Neural cell (in vitro differentiated cells): ENCODE results near the gene TLE2. TPM values are rescaled to one million over a fixed set of nuclear protein-coding genes. Genes with fewer than 3 reads are reported as not detected.
"Not testable (repeated sequence)": the region's sequence is repeated elsewhere in the genome, so short reads cannot be mapped to it uniquely, and the experiment has no call there.

Source experiments
- H2AFZ ChIP-seq: fragments of 200-600, 300-800 bp; sonication (generic), shearing (Covaris generic); 2 replicates; pipeline ENCODE4 v1.6.0; 2014; ENCODE audit warnings: low read depth, mild to moderate bottlenecking, antibody characterized with exemption, low read length, moderate library complexity
- H3F3A ChIP-seq: fragments of 200-600 bp; shearing (Covaris generic); 2 replicates; pipeline ENCODE4 v1.6.1; 2016; ENCODE audit warnings: mild to moderate bottlenecking, moderate library complexity, mixed read lengths, antibody characterized with exemption, low read length; ENCODE audit not compliant: insufficient read depth, poor library complexity, severe bottlenecking
- H3K27ac ChIP-seq: fragments of 200-600, 300-800 bp; sonication (generic), shearing (Covaris generic); 2 replicates; pipeline ENCODE4 v1.5.1; 2014; ENCODE audit warnings: mild to moderate bottlenecking, low read length, moderate library complexity
- H3K27me3 ChIP-seq: fragments of 300-800, 200-600 bp; sonication (generic), shearing (Covaris generic); 2 replicates; pipeline ENCODE4 v1.6.0; 2014; ENCODE audit warnings: mild to moderate bottlenecking, low read depth, low read length, moderate library complexity; ENCODE audit not compliant: insufficient read depth
- H3K36me3 ChIP-seq: fragments of 300-800, 200-600 bp; sonication (generic), shearing (Covaris generic); 2 replicates; pipeline ENCODE4 v1.5.1; 2014; ENCODE audit warnings: mild to moderate bottlenecking, antibody characterized with exemption, low read length, moderate library complexity; ENCODE audit not compliant: insufficient read depth
- H3K4me2 ChIP-seq: fragments of 300-800, 200-600 bp; sonication (generic), shearing (Covaris generic); 2 replicates; pipeline ENCODE4 v1.6.0; 2014; ENCODE audit warnings: mild to moderate bottlenecking, low read length
- H3K4me3 ChIP-seq: fragments of 300-800, 200-600 bp; sonication (generic), shearing (Covaris generic); 2 replicates; pipeline ENCODE4 v1.5.1; 2014; ENCODE audit warnings: mild to moderate bottlenecking, low read length, moderate library complexity
- H3K79me2 ChIP-seq: fragments of 200-600 bp; shearing (Covaris generic); replicated peaks from 2 replicates; pipeline ENCODE4 v1.6.0; 2014; ENCODE audit warnings: mild to moderate bottlenecking, low read length, moderate library complexity; ENCODE audit not compliant: insufficient read depth
- H3K9ac ChIP-seq: fragments of 300-800, 200-600 bp; sonication (generic), shearing (Covaris generic); 2 replicates; pipeline ENCODE4 v1.6.1; 2016; ENCODE audit warnings: mild to moderate bottlenecking, low read length, mixed read lengths
- H3K9me2 ChIP-seq: fragments of 200-600 bp; shearing (Covaris generic); 2 replicates; pipeline ENCODE4 v1.6.1; 2016; ENCODE audit warnings: mild to moderate bottlenecking, low read length, mixed read lengths; ENCODE audit not compliant: insufficient read depth
- H3K9me3 ChIP-seq: fragments of 200-600, 300-800 bp; sonication (generic), shearing (Covaris generic); 2 replicates; pipeline ENCODE4 v1.6.1; 2016; ENCODE audit warnings: mild to moderate bottlenecking, mixed run types, low read length, moderate library complexity, mixed read lengths
- H4K20me1 ChIP-seq: fragments of 200-600 bp; shearing (Covaris generic); 2 replicates; pipeline ENCODE4 v1.6.1; 2016; ENCODE audit warnings: mild to moderate bottlenecking, mixed run types; ENCODE audit not compliant: insufficient read depth
- EP300 ChIP-seq: fragments of 450-650 bp; conservative IDR thresholded peaks from 2 replicates; pipeline ENCODE4 v1.6.1; 2014; ENCODE audit warnings: antibody characterized with exemption, mild to moderate bottlenecking, moderate library complexity; ENCODE audit not compliant: poor library complexity, severe bottlenecking
- EZH2 ChIP-seq: fragments of 200-600, 300-800 bp; shearing (Covaris generic), sonication (generic); IDR thresholded peaks from 2 replicates; pipeline ENCODE4 v1.6.1; 2014; ENCODE audit warnings: antibody characterized with exemption, low read length, borderline replicate concordance, mild to moderate bottlenecking; ENCODE audit not compliant: insufficient read depth, poor library complexity, severe bottlenecking
- MXI1 ChIP-seq: fragments of 450-650 bp; conservative IDR thresholded peaks from 2 replicates; pipeline ENCODE4 v1.6.1; 2014; ENCODE audit warnings: antibody characterized with exemption, mild to moderate bottlenecking; ENCODE audit not compliant: poor library complexity, severe bottlenecking
- POLR2AphosphoS5 ChIP-seq: IDR thresholded peaks from 2 replicates; pipeline ENCODE4 v1.6.1; 2012
- RAD21 ChIP-seq: fragments of 450-650 bp; conservative IDR thresholded peaks from 2 replicates; pipeline ENCODE4 v1.6.1; 2014; ENCODE audit warnings: antibody characterized with exemption, mild to moderate bottlenecking, moderate library complexity
- SMC3 ChIP-seq: fragments of 450-650 bp; conservative IDR thresholded peaks from 2 replicates; pipeline ENCODE4 v1.6.1; 2014; ENCODE audit warnings: antibody characterized with exemption, mild to moderate bottlenecking, moderate library complexity; ENCODE audit not compliant: poor library complexity
- TAF1 ChIP-seq: IDR thresholded peaks from 2 replicates; pipeline ENCODE4 v1.6.1; 2012; ENCODE audit warnings: low read depth
- polyA plus RNA-seq: library from polyadenylated mRNA; depleted of rRNA; stranded (reverse); fragments of >200 nt; gene quantifications from 2 replicates; pipeline ENCODE4 v1.2.3, GENCODE V29; 2014
- TF ChIP-seq, protein P1 (sequence below): IDR thresholded peaks from 2 replicates; pipeline ENCODE4 v1.6.1; 2012; ENCODE audit warnings: borderline replicate concordance
- TF ChIP-seq, protein P2 (sequence below): fragments of 450-650 bp; IDR thresholded peaks from 2 replicates; pipeline ENCODE4 v1.5.1; 2014; ENCODE audit warnings: antibody characterized with exemption, mild to moderate bottlenecking, moderate library complexity; ENCODE audit not compliant: poor library complexity, severe bottlenecking

Gene TLE2
- polyA plus RNA-seq, 1 donor from 2014 or later: 7.0 TPM

DNA sequence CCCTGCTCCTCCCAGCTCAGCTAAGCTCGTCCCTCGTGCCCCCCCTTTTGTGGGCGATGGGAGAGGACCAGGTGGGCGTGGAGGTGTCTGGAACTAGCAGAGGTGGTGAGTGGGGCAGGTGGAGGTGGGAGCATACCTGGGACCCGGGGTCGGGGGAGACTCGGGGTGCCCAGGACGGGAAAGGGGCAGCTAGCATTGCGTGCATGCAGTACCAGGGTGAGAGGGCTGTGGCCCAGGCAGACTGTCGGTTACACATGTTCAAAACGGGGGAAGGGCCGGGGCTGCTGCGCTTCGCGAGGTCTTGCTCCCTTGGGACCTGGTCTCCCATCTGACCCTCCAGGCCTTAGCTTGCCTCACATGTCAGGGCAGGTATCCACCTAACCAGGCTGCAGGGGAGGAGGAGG, 24.1 kb upstream of the TLE2 start:
- Histone ChIP-seq H3K9me2 (no peaks in the 10 kb centered on the region), H4K20me1 (no peaks in the 10 kb centered on the region), H3K36me3 (no peaks in the 10 kb centered on the region)

DNA sequence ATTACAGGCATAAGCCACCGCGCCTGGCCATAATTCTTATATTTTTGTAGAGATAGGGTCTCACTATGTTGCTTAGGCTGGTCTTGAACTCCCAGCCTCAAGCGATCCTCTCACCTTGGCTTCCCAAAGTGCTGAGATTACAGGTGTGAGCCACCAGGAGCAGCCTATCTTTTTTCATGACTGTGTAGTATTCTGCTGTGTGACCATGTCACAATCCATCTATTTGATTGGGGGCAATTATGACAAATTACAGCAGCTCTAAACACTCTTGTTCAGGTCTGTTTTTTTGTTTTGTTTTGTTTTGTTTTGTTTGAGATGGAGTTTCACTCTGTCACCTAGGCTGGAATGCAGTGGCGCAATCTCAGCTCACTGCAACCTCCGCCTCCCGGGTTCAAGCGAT, 20.9 kb upstream of the TLE2 start:
- not testable (repeated sequence) for H3K4me2 ChIP-seq, H3K9ac ChIP-seq, H4K20me1 ChIP-seq, H3K9me2 ChIP-seq, H3K9me3 ChIP-seq, H3K27ac ChIP-seq, H3K79me2 ChIP-seq, H3F3A ChIP-seq, H2AFZ ChIP-seq, H3K4me3 ChIP-seq, H3K36me3 ChIP-seq
- peaks cover 20% of the 10 kb centered on the region for H3K27me3 ChIP-seq

More for the DNA sequence above, 24.1 kb upstream of the TLE2 start:
- Histone ChIP-seq H3K4me3 (no peak overlapping the region), H3K79me2 (no peaks in the 10 kb centered on the region), H3K4me2 (no peak overlapping the region), H3K9ac (no peak overlapping the region), H3K9me3 (no peaks in the 10 kb centered on the region), H2AFZ (no peak overlapping the region), H3F3A (no peaks in the 10 kb centered on the region), H3K27ac (no peak overlapping the region), H3K27me3 (peaks cover under 1% of the 10 kb centered on the region)
- no peak for TF ChIP-seq EZH2
- no peak for TF ChIP-seq POLR2AphosphoS5
- TF ChIP-seq TAF1: no peak
- no peak for TF ChIP-seq MXI1
- no peak for TF ChIP-seq RAD21

DNA sequence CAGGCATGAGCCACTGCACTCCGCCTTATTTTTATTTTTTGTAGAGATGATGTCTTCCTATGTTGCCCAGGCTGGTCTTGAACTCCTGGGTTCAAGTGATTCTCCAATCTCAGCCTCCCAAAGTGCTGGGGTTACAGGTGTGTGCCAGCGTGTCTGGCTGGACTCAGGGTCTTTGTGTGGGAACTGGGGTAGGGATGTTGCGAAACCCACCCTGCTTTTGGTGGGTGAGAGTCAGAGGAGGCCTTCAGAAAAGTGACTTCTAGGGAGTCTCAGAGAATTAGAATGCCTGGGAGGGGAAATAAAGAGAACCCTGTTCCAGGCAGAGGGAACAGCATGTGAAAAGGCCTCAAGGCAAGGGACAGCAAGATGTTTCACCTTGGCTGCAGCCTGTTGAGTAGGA, 20.0 kb upstream of the TLE2 start:
- Histone ChIP-seq H3K4me3 (no peak overlapping the region), H3K9me3 (no peaks in the 10 kb centered on the region), H3K79me2 (no peaks in the 10 kb centered on the region), H3F3A (no peaks in the 10 kb centered on the region), H3K27me3 (peaks cover 24% of the 10 kb centered on the region), H3K9me2 (no peaks in the 10 kb centered on the region), H3K36me3 (no peaks in the 10 kb centered on the region), H3K9ac (no peak overlapping the region), H3K27ac (no peak overlapping the region), H3K4me2 (no peak overlapping the region), H2AFZ (no peak overlapping the region), H4K20me1 (no peaks in the 10 kb centered on the region)
- TF ChIP-seq RAD21 (no peak), TAF1 (no peak), POLR2AphosphoS5 (no peak), EZH2 (no peak), MXI1 (no peak), EP300 (no peak), SMC3 (no peak)
- TF ChIP-seq, protein P1, sequence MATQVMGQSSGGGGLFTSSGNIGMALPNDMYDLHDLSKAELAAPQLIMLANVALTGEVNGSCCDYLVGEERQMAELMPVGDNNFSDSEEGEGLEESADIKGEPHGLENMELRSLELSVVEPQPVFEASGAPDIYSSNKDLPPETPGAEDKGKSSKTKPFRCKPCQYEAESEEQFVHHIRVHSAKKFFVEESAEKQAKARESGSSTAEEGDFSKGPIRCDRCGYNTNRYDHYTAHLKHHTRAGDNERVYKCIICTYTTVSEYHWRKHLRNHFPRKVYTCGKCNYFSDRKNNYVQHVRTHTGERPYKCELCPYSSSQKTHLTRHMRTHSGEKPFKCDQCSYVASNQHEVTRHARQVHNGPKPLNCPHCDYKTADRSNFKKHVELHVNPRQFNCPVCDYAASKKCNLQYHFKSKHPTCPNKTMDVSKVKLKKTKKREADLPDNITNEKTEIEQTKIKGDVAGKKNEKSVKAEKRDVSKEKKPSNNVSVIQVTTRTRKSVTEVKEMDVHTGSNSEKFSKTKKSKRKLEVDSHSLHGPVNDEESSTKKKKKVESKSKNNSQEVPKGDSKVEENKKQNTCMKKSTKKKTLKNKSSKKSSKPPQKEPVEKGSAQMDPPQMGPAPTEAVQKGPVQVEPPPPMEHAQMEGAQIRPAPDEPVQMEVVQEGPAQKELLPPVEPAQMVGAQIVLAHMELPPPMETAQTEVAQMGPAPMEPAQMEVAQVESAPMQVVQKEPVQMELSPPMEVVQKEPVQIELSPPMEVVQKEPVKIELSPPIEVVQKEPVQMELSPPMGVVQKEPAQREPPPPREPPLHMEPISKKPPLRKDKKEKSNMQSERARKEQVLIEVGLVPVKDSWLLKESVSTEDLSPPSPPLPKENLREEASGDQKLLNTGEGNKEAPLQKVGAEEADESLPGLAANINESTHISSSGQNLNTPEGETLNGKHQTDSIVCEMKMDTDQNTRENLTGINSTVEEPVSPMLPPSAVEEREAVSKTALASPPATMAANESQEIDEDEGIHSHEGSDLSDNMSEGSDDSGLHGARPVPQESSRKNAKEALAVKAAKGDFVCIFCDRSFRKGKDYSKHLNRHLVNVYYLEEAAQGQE: no peak
- TF ChIP-seq, protein P2, sequence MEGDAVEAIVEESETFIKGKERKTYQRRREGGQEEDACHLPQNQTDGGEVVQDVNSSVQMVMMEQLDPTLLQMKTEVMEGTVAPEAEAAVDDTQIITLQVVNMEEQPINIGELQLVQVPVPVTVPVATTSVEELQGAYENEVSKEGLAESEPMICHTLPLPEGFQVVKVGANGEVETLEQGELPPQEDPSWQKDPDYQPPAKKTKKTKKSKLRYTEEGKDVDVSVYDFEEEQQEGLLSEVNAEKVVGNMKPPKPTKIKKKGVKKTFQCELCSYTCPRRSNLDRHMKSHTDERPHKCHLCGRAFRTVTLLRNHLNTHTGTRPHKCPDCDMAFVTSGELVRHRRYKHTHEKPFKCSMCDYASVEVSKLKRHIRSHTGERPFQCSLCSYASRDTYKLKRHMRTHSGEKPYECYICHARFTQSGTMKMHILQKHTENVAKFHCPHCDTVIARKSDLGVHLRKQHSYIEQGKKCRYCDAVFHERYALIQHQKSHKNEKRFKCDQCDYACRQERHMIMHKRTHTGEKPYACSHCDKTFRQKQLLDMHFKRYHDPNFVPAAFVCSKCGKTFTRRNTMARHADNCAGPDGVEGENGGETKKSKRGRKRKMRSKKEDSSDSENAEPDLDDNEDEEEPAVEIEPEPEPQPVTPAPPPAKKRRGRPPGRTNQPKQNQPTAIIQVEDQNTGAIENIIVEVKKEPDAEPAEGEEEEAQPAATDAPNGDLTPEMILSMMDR: no peak
